NCI-H128 (cell line): Measurements from ENCODE around the gene ZNF30.
"Not testable (repeated sequence)": the region's sequence is repeated elsewhere in the genome, so short reads cannot be mapped to it uniquely, and the experiment has no call there.

ENCODE experiments used
- DNase-seq: peaks from one replicate; lab custom pipeline; 2025; ENCODE audit not compliant: unreplicated experiment; lab: John Stamatoyannopoulos, UW

ZNF30 gene

DNA sequence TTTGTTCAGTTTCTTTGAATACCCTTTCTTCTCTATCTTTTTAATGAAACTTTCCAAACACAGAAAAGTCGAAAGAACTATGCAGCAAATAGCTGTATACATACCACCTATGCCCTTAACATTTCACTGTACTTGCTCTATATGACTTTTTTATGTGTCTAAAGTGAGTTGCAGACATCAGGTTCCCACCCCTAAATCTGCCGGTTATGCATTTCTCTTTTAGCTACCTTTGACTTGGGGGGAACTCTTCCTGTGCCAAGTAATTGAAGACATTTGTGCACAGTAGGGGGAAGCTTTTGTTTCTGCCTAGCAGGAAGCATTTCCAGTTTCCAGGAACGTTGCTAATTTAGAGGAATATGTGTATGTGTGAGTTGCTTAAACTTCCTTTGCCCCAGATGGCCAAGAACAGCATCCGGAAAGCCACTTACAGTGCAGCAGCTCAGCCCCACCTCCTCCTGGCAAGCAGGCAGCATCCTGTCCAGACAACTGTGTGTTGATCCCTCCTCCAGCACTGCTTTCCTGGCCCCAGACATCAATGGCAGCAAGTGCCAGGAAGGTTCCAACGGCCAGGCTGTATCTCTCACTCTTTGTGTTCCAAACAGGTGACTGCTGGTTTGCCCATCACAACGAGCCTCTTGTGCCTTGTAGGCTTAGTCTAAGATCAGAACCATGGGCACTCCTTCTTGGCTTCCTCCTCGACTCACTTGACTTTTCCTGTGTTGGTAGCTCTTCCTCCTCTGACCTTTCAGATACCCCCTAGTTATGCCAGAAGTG lies 58.7 kb downstream of the ZNF30 start:
- no peak for DNase-seq

DNA sequence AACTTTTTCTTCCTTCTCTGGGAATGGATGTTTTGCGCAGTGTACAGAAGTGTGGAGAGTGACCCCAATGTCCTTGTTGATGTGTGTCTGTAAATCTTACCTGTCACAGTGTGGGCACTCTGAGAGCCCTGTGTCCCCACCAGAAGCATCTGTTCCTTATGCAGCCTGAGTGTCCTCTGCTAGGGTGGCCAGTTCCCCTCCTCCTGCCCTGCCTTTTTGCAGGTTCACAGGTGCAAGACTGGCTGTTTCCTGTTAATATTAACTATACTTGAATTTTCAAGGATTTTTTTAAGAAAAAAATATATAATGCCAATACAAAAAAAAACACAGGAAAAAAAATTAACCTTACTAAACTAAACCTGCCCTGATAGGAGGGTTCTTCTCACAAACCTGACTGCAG lies 61.4 kb downstream of the ZNF30 start:
- no peak for DNase-seq

DNA sequence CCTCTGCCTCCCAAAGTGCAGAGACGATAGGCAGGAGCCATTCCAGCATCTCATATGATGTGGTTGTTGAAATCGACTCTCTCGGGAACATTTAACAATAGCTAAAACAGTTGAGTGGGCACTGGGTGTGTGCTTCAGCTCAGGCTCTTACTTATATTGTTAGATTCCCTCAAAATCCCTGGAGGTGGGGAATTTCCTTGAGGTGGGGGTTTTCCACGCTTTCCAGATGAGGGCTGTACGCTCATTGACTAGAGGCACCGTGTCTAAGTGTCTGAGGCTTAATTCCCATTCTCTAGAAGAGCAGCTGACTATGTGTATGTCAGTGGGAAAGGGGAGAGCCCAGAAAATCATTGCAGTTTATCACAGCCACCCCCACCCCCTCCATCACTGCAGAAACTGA lies 62.6 kb downstream of the ZNF30 start:
- no peak for DNase-seq

DNA sequence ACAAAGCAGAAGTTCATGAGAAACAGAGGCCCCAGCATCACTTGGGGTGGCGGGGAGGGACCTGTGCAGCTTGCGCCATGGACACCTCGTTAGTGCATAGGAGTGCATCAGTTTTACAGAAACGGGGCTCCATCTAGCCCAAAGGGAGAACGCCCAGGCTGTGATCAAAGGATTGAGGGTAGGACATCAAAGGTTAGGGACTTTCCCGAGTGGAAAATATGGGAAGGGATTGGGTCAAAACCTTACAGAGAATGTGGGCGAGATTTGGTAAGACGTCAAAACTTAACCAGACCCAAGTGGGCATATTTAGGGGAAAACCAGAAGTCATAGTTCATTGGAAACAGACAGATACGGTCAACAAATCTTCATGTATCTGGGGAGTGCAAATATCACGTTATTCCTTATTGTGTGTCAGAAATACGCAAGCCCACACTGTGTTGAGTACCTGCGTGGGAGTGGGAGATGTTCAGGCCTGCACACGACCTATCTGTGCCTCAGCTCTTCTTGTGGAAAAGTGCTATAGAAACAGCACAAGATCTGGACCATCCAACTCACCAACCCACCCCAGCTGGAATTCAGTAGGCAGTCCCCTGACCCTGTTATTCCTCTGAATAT lies 64.0 kb downstream of the ZNF30 start:
- DNase-seq: no peak

DNA sequence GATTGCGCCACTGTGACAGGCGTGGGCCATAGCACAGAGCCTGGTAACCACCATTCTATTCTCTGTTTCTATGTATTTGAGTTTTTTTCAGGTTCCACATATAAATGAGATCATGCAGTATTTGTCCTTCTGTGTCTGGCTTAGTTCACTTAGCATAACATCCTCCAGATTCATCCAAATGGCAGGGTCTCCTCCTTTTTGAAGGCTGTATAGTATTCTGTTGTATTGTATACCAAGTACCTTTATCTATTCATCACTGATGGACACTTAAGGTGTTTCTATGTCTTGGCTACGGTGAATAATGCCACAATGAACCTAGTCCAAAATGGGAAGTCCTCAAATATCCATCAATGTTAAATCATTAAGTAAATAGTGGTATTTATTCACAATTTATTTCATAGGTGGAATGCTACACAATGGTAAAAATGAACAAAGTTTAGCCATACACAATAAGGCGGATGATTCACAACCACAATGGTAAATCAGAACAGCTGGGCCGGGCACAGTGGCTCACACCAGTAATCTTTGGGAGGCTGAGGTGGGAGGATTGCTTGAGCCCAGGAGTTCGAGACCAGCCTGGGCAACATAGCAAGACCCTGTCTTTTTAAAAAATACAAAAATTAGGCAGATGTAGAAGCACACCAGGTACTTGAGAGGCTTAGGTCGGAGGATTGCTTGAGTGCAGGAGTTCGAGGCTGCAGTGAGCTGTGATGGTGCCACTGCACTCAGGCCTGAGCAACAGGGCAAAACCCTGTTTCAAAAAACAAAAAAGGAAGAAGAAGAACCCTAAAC lies 65.0 kb downstream of the ZNF30 start:
- DNase-seq: no peak

DNA sequence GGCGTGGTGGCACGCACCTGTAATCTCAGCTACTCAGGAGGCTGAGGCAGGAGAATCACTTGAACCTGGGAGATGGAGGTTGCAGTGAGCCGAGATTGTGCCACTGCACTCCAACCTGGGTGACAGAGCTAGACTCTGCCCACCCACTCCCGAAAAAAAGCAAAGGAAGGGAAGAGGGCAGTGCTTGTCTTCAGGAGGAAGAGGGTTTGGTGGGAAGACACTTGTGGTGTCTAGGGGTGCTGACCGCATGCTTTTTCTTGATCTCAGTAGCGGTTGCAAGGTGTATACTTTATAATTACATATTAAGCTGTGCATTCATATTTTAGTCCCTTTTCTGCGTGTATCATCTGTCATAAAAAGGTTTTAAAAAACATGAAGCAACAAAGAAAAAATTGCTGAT lies 65.9 kb downstream of the ZNF30 start:
- not testable (repeated sequence) for DNase-seq

DNA sequence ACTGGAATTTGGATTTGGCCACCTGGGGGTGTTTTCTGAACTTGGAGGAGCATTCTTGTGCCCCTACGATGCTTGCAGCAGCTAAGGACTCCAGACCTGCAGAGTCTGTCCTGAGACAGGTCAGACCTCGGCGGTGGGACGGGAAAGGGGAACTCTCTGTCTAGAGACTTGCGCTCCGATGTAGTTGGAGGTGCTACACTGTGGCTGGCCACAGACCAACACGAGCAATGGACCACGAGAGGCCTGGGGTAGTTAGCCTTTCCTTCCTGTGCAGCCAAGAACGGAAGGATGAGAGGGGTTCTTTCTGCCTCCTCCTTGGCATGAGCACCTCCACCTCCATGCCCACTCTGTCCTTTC lies 67.6 kb downstream of the ZNF30 start:
- no peak for DNase-seq
